Stimulated activated CD4-positive, alpha-beta T cell treated with anti-CD3 and anti-CD28 coated beads, Interleukin-12 subunit alpha, Interleukin-12 subunit beta, amount 100 ng/mL, for 24 hours (primary cell): Measurements from ENCODE around the gene UTP18.
"Not testable (repeated sequence)": the region's sequence is repeated elsewhere in the genome, so short reads cannot be mapped to it uniquely, and the experiment has no call there.

ENCODE experiments used
- DNase-seq, 2 experiments: peaks; one replicate each; pipeline ENCODE4 v3.0.0-alpha.2; 2020; ENCODE audit warnings: low read depth in 2 of 2

Gene UTP18

GRCh38 chr17:51330861-51331503 lies 70.6 kb downstream of the UTP18 start:
- not testable (repeated sequence) for DNase-seq

GRCh38 chr17:51335006-51335590 lies 74.8 kb downstream of the UTP18 start:
- no peak for DNase-seq

- DNase-seq, result no peak
These were observed 75.8 kb downstream of the UTP18 start for GRCh38 chr17:51335883-51336822.

GRCh38 chr17:51341457-51341856 lies 81.1 kb downstream of the UTP18 start:
- DNase-seq, result no peak

- no peak for DNase-seq
These were observed 81.9 kb downstream of the UTP18 start for GRCh38 chr17:51342257-51342656.

GRCh38 chr17:51344532-51344931 lies 84.2 kb downstream of the UTP18 start:
- no peak for DNase-seq

GRCh38 chr17:51346218-51346982 lies 86.1 kb downstream of the UTP18 start:
- DNase-seq, result no peak
